Colonic mucosa (tissue), 4 donors: ENCODE results near the gene ATXN7. TPM values are rescaled to one million over a fixed set of nuclear protein-coding genes. Genes with fewer than 3 reads are reported as not detected.

Experiments used
- DNase-seq: peaks from one replicate; pipeline ENCODE4 v3.0.0-alpha.2; 2020
- H3K27ac ChIP-seq: fragments of 200-600 bp; one replicate; pipeline ENCODE4 v1.8.0; 2021
- H3K27me3 ChIP-seq: fragments of 200-600 bp; one replicate; pipeline ENCODE4 v1.8.0; 2021
- H3K36me3 ChIP-seq: fragments of 200-600 bp; one replicate; pipeline ENCODE4 v1.8.0; 2021
- H3K4me1 ChIP-seq: fragments of 200-600 bp; one replicate; pipeline ENCODE4 v1.8.0; 2021; ENCODE audit warnings: mild to moderate bottlenecking
- H3K4me3 ChIP-seq: fragments of 200-600 bp; one replicate; pipeline ENCODE4 v1.8.0; 2021
- H3K9ac ChIP-seq, 2 donors: one replicate each; pipeline ENCODE4 v1.7.0; 2013; ENCODE audit warnings: control low read depth in 2 of 2, low read depth in 2 of 2, low read length in 2 of 2
- H3K9me3 ChIP-seq: fragments of 200-600 bp; one replicate; pipeline ENCODE4 v1.8.0; 2021
- CTCF ChIP-seq: fragments of 200-600 bp; IDR thresholded peaks from one replicate; pipeline ENCODE4 v1.8.0; 2022; ENCODE audit warnings: antibody characterized with exemption, mild to moderate bottlenecking
- intact Hi-C: fragments of 100-400 bp; cut with DNase I; formaldehyde crosslinking; loops from one replicate; pipeline ENCODE4 v1.14.1; 2022
- total RNA-seq, 2 donors: library from RNA; stranded (reverse); fragmentation: NEBNext Ultra II Directional in 1 of 2; extraction: Animal tissue kit (Norgen Biotek cat#: 25700) in 1 of 2; gene quantifications; one replicate each; pipeline ENCODE4 v1.2.1, GENCODE V29; 2021
- donor health status: healthy.
- donor health status: DM: no; HTN: no; CAD: no.
- donor health status: DM: no; HTN: no; CAD: no.

The ATXN7 gene
- total RNA-seq, 2 donors from 2014 or later, result 22.9 to 31.6 TPM

- Histone ChIP-seq H3K36me3 (no peaks in the 10 kb centered on the region), H3K27ac (no peak overlapping the region), H3K9me3 (no peaks in the 10 kb centered on the region), H3K4me1 (peaks cover 3% of the 10 kb centered on the region), H3K27me3 (no peaks in the 10 kb centered on the region), H3K4me3 (no peak overlapping the region), H3K9ac (no peak overlapping the region)
- intact Hi-C loops, result no loop called here
- TF ChIP-seq CTCF, result no peak
- DNase-seq, result no peak
These were observed 69.0 kb downstream of the ATXN7 start for GRCh38 chr3:63932509-63933212.

- no peak overlapping the region for H3K9ac ChIP-seq
- DNase-seq, result no peak
- peak overlapping the region; percentile 5 for H3K27ac ChIP-seq
- intact Hi-C loops, result no loop called here
- H3K4me1 ChIP-seq, result peaks cover 3% of the 10 kb centered on the region
- TF ChIP-seq CTCF, result no peak
- no peak overlapping the region for H3K4me3 ChIP-seq
- no peaks in the 10 kb centered on the region for H3K36me3 ChIP-seq
- H3K9me3 ChIP-seq, result no peaks in the 10 kb centered on the region
- H3K27me3 ChIP-seq, result no peaks in the 10 kb centered on the region
These were observed 69.8 kb downstream of the ATXN7 start for GRCh38 chr3:63933459-63933858.

- Histone ChIP-seq H3K27me3 (no peaks in the 10 kb centered on the region), H3K9ac (no peak overlapping the region), H3K4me3 (no peak overlapping the region), H3K4me1 (peaks cover 3% of the 10 kb centered on the region), H3K27ac (no peak overlapping the region), H3K9me3 (no peaks in the 10 kb centered on the region), H3K36me3 (no peaks in the 10 kb centered on the region)
- DNase-seq, result no peak
- TF ChIP-seq CTCF, result no peak
- intact Hi-C loops, result no loop called here
These were observed 70.6 kb downstream of the ATXN7 start for GRCh38 chr3:63934041-63934866.

GRCh38 chr3:63936925-63937324 is 73.3 kb downstream of the ATXN7 start:
- no peak for TF ChIP-seq CTCF
- H3K9me3 ChIP-seq, result no peaks in the 10 kb centered on the region
- intact Hi-C loops, result no loop called here
- H3K27ac ChIP-seq, result no peak overlapping the region
- H3K4me3 ChIP-seq, result no peak overlapping the region
- no peaks in the 10 kb centered on the region for H3K27me3 ChIP-seq
- no peaks in the 10 kb centered on the region for H3K36me3 ChIP-seq
- H3K9ac ChIP-seq, result no peak overlapping the region
- H3K4me1 ChIP-seq, result peaks cover 3% of the 10 kb centered on the region
- no peak for DNase-seq

- Histone ChIP-seq H3K36me3 (no peaks in the 10 kb centered on the region), H3K4me3 (no peak overlapping the region), H3K27ac (no peak overlapping the region), H3K9ac (no peak overlapping the region), H3K27me3 (no peaks in the 10 kb centered on the region), H3K4me1 (peaks cover 3% of the 10 kb centered on the region), H3K9me3 (no peaks in the 10 kb centered on the region)
- TF ChIP-seq CTCF, result no peak
- intact Hi-C loops, result no loop called here
- peak; percentile 49 for DNase-seq
These were observed 74.3 kb downstream of the ATXN7 start for GRCh38 chr3:63937661-63938651.
